Activated gamma-delta T cell treated with Interleukin-2 at 50 U/mL for 16 hours (primary cell): ENCODE measurements around the gene LECT2.

ENCODE experiments used
- DNase-seq: peaks from one replicate; pipeline ENCODE4 v3.0.0-alpha.2; 2020

Gene LECT2

DNA sequence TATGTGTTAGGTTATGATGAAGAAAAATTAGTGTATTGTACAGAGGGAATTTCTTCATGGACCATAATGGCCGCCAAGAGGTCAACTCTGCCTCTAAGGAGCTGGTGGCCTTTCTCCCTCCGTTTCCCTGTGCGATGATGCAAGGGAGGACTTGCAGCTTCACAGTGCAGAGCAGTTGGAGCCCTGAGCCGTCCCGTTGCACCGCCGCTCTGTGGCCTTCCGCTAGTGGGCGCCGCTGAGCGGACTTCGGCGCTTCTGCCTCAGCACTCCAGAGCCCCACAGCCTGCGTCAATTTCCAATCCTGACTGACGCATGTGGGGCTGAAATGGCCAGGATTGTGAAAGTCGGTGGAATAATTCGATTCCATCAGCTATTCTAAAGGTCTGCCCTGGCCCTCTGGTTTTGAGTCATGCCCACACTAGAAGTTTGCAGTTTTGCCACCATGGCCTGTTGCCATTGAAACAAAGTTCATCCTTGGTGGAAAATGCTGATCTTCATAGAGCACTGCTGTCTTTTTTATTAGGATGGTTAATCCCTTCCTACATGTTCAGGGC is 22.7 kb upstream of the LECT2 start:
- peak; percentile 11 for DNase-seq

GRCh38 chr5:135976216-135976615 is 21.4 kb upstream of the LECT2 start:
- DNase-seq, result no peak

- no peak for DNase-seq
Measured at GRCh38 chr5:135975122-135975521, 20.3 kb upstream of the LECT2 start.

GRCh38 chr5:135974021-135974600 is 19.3 kb upstream of the LECT2 start:
- no peak for DNase-seq

- no peak for DNase-seq
Measured at GRCh38 chr5:135973323-135974020, 18.7 kb upstream of the LECT2 start.

GRCh38 chr5:135971701-135972100 is 16.9 kb upstream of the LECT2 start:
- DNase-seq, result no peak

DNA sequence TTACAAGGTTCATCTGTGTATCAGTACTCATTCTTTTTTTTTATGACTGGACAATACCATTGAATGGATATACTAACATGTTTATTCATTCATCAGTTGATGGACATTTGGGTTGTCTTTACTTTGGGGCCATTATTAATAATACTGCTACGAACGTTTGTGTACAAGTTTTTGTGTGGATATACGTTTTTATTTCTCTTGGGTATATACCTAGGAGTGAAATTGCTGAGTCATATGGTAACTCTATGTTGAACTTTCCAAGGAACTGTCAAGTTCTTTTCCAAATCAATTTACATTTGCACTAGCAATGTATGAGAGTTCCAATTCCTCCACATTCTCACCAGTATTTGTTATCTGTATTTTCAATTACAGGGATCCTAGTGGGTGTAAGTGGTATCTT is 12.0 kb upstream of the LECT2 start:
- DNase-seq, result no peak

DNA sequence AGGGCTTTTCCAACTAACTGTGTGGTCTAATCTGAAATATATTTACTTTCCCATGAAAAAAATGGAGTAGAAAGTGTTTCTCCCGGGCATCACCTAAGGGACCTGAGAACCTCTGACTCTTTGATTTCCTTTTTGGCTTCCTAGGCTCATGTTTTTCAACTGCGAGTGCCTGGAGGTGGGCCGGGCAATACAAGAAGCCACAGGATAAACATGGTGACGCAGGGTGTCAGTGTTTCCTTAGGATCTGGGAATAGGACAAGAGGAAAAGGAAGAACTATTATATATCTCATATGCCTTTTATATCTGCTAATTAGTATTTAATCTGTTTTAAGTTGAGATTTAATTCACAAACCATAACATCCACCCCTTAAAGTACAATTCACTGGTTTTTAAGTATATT is 11.4 kb upstream of the LECT2 start:
- DNase-seq, result no peak

GRCh38 chr5:135965504-135965903 is 10.7 kb upstream of the LECT2 start:
- DNase-seq, result no peak

DNA sequence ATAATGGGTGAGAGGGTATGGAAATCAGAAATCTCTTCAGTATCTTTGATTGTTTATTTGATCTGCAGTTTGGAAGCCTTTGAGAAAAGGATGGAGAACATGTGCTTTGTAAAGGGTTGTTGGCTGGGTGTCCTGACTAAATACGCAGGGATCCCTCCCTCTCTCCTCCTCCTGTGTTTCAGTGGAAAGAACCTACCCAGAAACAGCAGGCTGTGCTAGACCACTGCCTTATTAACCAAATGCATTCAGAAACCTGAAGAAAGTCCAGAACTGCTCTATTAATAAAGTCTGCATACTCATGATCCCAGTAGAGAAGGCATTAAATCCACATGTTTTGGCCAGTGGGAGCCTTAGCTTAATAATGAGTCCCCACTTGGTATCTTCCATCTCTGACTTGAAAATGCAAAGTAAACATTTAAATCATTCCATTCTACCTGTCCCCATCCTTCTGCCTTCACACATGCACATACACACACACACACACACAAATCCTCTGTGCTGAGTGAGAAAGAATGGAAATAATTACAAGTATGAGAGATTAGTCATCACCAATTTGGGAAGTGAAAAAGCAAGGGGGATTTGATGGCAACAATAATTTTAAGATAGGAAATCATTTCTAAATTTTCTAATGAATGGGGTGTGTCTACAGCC is 10.0 kb upstream of the LECT2 start:
- no peak for DNase-seq

- no peak for DNase-seq
Measured at GRCh38 chr5:135955525-135955924, 742 bp upstream of the LECT2 start.

GRCh38 chr5:135953850-135954249 is 933 bp downstream of the LECT2 start:
- DNase-seq, result no peak

DNA sequence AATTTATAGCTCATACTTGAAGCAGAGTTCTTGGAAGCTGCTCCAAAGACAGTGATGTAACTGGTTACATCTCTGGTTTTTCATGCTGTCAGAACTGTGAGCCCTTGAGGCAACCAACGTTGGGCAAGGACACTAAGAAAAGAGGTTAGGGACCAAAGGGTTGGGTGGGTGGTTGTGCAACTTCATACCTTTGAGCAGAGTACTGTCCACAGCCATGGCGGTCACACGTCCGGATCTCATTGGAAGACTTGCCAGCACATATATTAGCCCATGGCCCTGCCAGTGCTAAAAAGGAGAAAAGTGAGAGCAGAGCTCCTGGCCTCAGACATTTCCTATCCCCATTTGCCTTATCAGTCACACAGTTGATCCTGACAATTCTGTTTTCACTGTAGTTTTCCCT is 2.1 kb downstream of the LECT2 start:
- no peak for DNase-seq

GRCh38 chr5:135951807-135952206 is 3.0 kb downstream of the LECT2 start:
- no peak for DNase-seq

DNA sequence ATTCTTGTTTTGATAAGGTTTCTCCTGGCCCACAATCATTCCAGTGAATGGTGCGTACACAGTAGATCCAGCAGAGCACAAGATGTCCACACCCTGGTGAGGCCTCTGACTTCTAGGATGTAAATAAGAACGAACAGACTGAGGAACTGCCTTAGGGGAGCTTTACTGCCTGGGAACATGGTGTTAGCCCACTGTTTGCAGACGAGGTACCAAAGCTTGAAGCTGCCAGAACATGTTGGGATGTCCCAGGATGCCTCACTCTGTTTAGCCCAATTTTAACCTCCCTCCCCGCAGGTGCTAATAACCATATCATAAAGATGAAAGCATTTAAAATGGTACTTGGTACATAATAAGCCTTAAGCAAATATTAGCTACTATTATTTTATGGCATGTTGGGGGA is 3.5 kb downstream of the LECT2 start:
- DNase-seq, result no peak

GRCh38 chr5:135950611-135951010 is 4.2 kb downstream of the LECT2 start:
- no peak for DNase-seq

- DNase-seq, result peak; percentile 8
Measured at GRCh38 chr5:135944967-135945560, 9.7 kb downstream of the LECT2 start.

- DNase-seq, result no peak
Measured at GRCh38 chr5:135944564-135944963, 10.2 kb downstream of the LECT2 start.

DNA sequence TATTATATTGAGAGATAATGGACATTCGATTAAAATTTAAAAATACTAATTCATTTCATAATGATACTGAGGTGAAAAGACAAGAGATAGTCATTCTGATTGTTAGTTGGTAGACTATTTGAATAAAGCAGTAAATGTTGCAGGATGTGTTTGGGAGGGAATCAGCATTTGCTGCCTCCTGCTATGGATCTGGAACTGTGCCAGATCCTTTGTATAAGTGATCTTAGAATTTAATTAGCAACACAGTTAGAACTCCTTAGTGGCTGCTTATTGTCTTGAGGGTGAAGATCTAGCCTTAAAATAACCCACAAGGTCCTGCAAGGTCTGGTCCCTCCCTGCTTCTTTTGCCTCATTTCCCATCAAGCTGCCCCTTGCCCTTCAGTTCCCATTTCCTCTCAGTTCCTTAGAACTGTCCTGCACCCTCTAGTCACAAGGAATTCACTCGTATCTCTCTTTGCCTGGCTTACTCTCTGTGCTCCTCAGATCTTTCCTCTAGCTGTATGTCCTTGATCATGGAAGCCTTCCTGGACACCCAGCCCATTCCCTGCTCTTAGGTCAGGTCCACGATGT is 12.5 kb downstream of the LECT2 start:
- no peak for DNase-seq

- DNase-seq, result no peak
Measured at GRCh38 chr5:135941711-135942110, 13.1 kb downstream of the LECT2 start.

GRCh38 chr5:135937245-135937911 is 17.4 kb downstream of the LECT2 start:
- no peak for DNase-seq

GRCh38 chr5:135934939-135935338 is 19.8 kb downstream of the LECT2 start:
- DNase-seq, result no peak

GRCh38 chr5:135930949-135931295 is 23.9 kb downstream of the LECT2 start:
- no peak for DNase-seq
